Measurements from ENCODE around the gene SNX3.

The SNX3 gene

GRCh38 chr6:108164543-108164814, 96.4 kb downstream of the SNX3 start:
- Histone ChIP-seq H3K27ac (ENCODE audit: low read depth, low read length) (no peak overlapping the region), H2AFZ (ENCODE audit: low read length, unreplicated experiment) (no peak overlapping the region), H3K4me3 (ENCODE audit: low read depth, low read length) (no peak overlapping the region), H3K79me2 (ENCODE audit: control insufficient read depth, insufficient read depth, low read length, unreplicated experiment) (no peaks in the 10 kb centered on the region), H3K36me3 (ENCODE audit: insufficient read depth, low read length) (no peaks in the 10 kb centered on the region), H3K4me1 (ENCODE audit: control insufficient read depth, insufficient read depth, low read length, unreplicated experiment) (peaks cover 5% of the 10 kb centered on the region), H3K27me3 (ENCODE audit: insufficient read depth, low read length) (peaks cover 100% of the 10 kb centered on the region)

GRCh38 chr6:108163644-108164542, 96.9 kb downstream of the SNX3 start:
- Histone ChIP-seq H3K4me3 (ENCODE audit: low read depth, low read length) (no peak overlapping the region), H3K4me1 (ENCODE audit: control insufficient read depth, insufficient read depth, low read length, unreplicated experiment) (peaks cover 5% of the 10 kb centered on the region), H3K79me2 (ENCODE audit: control insufficient read depth, insufficient read depth, low read length, unreplicated experiment) (no peaks in the 10 kb centered on the region), H3K36me3 (ENCODE audit: insufficient read depth, low read length) (no peaks in the 10 kb centered on the region), H3K27ac (ENCODE audit: low read depth, low read length) (no peak overlapping the region), H3K27me3 (ENCODE audit: insufficient read depth, low read length) (peaks cover 100% of the 10 kb centered on the region), H2AFZ (ENCODE audit: low read length, unreplicated experiment) (no peak overlapping the region)

GRCh38 chr6:108163267-108163643, 97.6 kb downstream of the SNX3 start:
- Histone ChIP-seq H3K27me3 (ENCODE audit: insufficient read depth, low read length) (peaks cover 100% of the 10 kb centered on the region), H3K4me1 (ENCODE audit: control insufficient read depth, insufficient read depth, low read length, unreplicated experiment) (peaks cover 5% of the 10 kb centered on the region), H3K36me3 (ENCODE audit: insufficient read depth, low read length) (no peaks in the 10 kb centered on the region), H2AFZ (ENCODE audit: low read length, unreplicated experiment) (no peak overlapping the region), H3K79me2 (ENCODE audit: control insufficient read depth, insufficient read depth, low read length, unreplicated experiment) (no peaks in the 10 kb centered on the region), H3K27ac (ENCODE audit: low read depth, low read length) (no peak overlapping the region), H3K4me3 (ENCODE audit: low read depth, low read length) (no peak overlapping the region)

GRCh38 chr6:108161724-108162282, 99.0 kb downstream of the SNX3 start:
- peaks cover 9% of the 10 kb centered on the region for H3K4me1 ChIP-seq (ENCODE audit: control insufficient read depth, insufficient read depth, low read length, unreplicated experiment)
- H3K27me3 ChIP-seq (ENCODE audit: insufficient read depth, low read length), result peaks cover 100% of the 10 kb centered on the region
- H3K27ac ChIP-seq (ENCODE audit: low read depth, low read length), result no peak overlapping the region
- H2AFZ ChIP-seq (ENCODE audit: low read length, unreplicated experiment), result no peak overlapping the region
- no peaks in the 10 kb centered on the region for H3K36me3 ChIP-seq (ENCODE audit: insufficient read depth, low read length)
- H3K79me2 ChIP-seq (ENCODE audit: control insufficient read depth, insufficient read depth, low read length, unreplicated experiment), result no peaks in the 10 kb centered on the region
- no peak overlapping the region for H3K4me3 ChIP-seq (ENCODE audit: low read depth, low read length)

Data from ACC112 (cell line).